Stimulated activated CD4-positive, alpha-beta T cell treated with anti-CD3 and anti-CD28 coated beads, Interleukin-4, amount 100 ng/mL, for 48 hours (primary cell): Measurements from ENCODE around the gene PVALB.

Experiments
- DNase-seq, 2 donors: peaks; one replicate each; pipeline ENCODE4 v3.0.0-alpha.2; 2020; ENCODE audit warnings: low read depth in 2 of 2

PVALB gene

DNA sequence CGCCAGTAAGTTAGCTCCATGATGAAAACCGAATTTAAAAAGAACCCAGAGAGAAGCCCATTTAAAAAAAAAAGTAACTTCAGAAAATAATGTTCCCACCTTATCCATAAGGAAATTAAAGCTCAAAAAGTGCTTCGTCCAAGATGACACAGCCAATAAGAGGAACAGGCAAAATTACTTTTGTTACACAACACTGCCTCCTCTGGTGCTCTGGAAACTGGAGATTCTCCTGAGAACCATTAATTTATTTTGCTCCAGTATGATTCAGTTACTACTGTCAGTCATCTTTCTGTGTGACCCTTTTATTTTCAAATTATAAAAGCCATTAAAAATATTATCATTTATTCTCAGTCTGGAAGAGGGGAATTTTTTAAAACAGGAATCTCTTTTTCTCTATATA lies 42.9 kb downstream of the PVALB start:
- no peak for DNase-seq

DNA sequence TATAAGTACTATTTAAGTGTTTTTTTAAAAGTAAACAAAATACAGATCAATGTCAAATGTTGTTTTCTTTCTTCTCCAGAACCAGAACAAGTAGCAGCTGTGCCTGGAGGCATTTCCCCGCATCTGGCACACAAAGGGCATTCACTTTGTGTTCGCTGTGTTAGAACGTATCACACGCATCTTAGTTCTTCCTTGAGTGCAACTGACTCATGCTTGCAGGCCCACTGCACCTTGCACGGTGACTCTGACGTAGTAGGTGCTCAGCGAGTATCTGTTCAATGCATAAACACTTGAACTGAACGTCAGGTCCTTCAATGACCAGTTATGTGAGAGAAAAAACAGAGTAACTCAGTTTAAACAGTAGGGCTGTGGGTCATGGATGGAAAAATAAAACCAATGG lies 44.4 kb downstream of the PVALB start:
- DNase-seq = no peak

DNA sequence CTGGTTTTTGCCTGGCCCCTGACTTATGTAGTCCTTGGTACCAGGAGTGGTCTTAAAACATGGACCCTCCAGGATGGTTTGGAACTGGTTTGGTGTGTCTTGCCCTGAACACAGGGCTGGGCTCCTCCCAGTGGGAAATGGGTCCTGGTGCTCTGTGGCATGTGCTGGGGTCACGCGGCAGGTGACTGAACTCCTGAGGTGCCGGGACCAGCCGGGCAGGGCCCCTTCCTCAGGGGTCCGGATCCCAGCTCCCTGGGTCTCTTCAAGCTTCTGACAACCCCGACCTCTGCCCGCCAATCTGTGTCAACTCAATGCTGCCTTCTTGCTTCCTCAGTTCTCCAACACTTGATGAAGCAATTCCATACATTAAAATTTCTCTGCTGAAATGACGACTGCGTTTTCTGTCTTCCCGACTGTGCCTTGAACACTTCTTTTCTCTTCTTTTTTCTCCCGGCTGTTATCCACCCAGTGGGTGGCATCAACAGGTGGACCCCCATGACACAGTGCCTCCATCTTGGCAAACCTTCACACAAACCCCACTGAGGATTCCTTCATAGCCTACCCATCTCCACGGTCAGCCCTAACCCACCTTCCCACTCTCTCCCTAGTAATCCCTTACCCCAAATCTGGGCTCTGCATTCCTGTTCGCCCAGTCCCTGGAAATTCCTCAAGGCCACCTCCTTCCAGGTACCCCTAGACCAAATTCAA lies 45.3 kb downstream of the PVALB start:
- no peak for DNase-seq

DNA sequence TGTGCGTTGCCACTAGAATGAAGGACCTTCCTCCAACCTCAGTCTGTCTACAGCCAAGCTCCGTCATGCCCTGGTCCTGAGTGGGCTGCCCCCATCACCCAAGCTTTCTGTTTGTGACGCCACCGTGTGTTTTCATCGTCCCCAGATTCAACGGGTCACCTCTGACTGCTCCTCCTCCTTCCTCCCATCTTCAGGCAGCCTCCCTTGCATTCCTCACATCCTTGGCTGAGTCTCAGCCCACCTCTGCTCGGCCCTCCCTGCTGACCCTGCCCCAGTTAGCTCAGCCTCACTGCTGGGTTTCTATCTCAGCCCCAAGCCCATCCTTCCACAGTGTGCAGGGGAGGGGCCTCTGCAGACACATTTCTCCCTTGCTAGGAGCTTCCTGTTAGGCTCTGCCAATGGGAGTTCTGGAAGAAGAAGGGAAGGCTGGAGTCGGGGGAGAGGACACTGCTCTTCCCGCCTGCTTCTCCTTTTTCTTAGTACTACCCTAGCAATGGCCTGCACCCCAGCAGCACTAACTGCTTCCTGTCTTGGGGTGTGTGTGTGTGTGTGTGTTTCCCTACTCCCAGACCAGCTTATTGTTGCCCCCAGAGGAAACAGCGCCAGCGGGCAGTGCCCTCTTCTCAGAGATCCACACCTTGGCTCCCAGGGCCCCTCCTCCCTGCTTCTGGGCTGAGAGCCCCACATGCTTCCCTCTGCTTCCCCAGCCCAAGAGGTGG lies 46.2 kb downstream of the PVALB start:
- DNase-seq = no peak

DNA sequence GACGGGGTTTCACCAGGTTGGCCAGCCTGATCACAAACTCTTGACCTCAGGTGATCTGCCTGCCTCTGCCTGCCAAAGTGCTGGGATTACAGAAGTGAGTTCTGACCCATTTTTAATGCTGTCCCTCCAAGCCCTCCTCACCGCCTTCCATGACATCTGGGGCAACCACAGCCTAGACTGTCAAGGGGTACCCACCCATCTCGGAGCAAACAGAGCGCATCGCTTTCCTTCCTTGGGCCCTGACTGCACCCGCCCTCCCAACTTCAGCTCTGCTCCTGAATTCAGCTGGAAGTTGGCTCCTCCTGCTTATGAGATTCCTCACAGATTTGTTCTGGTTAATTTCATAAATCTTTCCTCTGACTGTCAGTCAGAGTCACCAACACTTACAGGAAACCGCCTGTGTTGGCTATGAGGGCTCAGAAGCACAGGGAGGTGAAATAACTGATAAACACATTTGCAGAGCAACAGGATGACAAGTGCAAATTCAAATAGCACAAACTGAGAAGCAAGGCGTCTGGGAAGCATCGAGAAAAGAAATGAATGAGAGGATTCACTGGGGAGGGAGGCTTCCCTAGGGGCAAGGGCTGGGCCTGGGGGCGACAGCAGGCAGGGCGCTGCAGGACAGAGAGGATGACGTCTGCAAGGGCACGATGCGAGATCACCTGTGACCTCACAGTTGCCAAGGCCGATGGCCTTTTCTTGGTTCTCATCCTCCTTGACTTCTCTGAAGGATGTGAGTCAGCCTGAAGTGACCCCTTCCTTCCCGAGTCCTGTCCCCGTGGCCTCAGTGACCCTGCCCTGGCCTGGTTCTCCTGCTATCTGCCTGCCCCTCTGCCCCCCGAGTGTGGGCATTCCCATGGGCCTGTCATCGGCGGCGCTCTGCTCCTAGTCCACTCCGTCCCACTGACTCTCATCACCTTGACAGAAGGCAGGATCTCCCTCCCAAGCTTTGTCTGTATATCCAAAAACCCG lies 47.0 kb downstream of the PVALB start:
- no peak for DNase-seq

DNA sequence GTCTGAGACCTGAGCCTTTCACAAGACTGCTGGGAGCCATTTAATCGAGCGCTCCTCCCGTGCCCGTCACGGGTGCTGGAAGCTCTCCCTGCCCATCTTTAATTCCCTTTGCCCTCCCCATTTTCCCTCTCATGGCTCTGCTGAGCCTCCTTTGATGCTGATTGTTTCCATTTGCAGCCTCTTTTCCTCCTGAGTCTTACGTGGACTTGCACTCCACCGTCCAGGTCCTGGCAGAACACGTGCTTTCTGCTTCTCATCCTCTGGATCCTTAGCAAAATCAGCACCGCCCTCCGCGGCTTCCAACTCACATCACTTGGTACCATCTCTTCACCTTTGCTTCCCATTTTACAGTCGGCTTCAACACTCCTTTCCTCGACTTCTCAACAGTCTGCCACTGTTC lies 48.2 kb downstream of the PVALB start:
- no peak for DNase-seq

DNA sequence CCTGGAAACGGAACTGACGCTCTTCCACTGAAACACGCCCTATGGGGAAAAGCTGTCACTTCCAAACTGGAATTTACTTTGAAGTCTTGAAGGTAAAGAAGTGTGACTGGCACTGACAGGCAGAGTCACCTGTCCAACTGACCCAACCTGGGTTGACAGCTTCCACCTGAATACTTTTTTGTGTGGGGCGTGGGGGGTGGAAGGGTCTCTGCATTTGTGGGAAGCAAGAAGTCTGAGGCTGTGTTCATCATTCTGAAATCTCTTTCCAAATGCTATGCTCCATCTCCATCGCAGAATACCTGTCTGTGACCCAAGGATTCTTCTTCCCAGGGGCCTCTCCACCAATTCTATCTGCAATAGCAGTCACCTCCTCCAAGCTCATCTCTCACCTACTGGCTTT lies 48.7 kb downstream of the PVALB start:
- no peak for DNase-seq

DNA sequence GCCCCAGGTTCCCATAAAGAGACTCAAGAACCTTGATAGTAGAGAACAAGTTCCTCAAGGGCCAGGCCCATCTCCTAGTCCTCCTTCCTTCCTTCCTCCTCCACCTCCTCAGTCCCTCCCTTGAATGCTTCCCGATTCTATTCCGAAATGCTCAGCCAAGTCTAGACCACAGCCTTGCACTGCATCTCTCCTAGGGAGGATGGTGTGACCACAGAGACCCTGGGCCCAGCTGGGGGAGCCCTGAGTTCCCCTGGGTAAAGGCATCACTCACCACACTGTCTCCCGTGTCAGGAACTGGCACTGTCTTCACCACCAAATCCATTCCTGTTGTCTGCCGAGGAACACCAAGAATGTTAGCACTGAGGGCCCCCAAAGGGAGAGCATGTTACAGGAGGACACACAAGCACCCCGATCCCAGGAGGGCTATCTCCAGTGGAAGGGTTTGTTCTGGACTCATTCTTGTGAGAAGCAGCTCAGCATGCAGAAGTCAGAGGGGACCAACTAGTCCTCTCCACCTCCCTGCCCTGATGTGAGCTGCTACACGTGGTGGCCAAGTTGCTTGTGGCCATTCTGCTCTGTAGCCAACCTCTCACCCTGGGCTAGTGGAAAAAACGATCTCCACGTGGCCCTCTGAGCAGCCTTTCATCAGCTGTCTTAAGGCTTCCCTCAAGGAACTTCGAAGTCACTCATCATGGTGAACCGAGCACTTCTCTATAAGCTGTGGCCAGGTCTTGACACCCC lies 49.6 kb downstream of the PVALB start:
- DNase-seq = no peak

DNA sequence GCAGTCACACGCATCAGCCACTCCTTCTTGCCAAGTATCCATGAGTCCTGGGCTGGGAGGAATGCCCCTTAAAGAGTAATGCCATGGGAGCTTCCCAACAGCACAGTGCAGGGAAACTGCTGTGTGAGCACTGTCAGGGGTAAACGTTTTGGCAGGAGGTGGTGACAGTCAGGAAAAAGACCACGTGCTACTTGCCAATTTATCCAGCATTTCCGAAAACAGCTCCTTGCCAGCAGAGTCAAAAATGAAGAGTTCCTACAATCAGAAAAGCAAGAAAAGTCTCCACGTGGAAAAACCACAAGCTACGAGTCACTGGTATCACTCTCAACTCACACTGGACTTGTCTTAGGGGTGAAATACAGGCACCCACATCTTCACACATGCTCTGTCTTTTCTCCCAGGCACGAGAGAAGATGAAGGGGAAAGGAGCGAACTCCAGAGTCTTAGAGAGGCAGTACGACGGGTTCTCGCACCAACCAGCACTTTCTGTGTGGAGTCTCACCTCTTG lies 50.8 kb downstream of the PVALB start:
- no peak for DNase-seq

DNA sequence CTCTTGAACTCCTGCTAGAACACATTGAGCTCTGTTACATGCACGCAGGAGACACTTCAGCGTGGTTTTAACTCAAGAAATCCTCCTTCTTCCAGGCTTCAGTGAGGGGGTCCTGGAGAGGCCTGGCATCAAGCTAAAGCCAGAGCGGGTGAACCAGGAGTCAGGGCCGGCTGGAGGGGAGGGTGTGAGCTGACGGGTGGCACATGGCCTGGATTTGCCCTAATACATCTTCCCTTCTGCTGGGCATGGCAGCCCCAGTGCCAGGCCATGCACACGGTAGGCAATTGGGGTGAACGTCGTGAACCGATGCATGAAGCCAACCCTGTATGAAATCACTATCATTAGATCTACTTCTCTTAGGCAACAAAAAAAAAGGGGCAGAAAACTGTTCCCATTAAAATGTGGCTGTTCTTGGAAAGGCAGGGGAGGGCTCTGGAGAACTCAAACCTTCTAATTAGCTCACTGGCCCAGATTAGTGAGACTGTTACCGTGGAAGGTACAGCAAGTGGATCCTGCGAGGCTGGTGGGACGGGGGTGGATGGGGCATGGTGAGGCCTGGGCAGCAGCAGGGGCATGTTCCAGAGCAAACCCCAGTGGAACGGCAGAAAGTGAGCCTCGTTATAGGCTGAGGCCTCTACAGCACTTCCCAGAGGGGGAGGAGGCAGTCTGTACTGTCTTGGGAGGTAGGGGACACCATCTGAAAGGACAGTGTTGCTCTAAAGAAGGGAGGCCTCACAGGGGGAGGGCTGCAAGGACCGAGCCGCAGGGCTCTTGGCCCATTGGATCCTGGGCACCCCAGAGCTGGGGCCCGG lies 51.5 kb downstream of the PVALB start:
- DNase-seq = no peak

DNA sequence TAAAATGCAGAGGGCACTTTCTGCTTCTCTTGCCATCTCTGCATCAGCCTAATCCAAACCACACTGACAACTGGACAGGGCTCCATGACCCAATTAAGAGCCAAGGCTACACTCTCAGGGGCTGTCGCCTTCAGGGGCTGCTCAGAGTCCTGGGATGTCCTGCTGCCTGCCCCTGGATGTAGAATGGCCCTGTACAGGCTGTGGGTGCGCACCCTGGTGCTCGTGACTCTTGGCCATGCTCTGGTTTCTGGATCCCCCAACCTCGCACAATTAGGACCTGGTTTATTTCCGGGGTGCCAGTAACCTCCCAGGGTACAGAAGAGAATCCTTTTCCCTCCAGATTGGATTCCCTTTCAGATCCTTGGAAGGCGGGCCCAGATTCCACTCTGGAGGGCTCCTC lies 52.2 kb downstream of the PVALB start:
- DNase-seq = no peak

DNA sequence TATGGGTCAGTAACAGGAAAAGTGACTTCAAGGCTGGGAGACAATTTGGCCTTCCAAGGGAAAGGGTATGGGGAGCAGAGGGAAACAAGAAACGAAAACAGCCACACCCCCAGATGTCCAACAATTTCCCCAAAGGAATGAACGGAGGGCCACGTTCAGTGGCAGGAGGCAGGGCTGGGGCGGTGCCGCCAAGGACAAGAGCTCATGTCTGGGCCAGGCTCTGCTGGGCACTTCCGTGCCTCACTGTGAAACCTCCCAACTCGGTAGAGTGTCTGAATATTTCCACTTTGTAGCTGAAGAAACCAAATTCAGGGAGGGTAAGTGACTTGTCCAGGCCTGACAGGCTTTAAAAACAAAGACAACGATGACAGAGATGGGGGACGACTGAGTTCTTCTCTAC lies 52.8 kb downstream of the PVALB start:
- no peak for DNase-seq

DNA sequence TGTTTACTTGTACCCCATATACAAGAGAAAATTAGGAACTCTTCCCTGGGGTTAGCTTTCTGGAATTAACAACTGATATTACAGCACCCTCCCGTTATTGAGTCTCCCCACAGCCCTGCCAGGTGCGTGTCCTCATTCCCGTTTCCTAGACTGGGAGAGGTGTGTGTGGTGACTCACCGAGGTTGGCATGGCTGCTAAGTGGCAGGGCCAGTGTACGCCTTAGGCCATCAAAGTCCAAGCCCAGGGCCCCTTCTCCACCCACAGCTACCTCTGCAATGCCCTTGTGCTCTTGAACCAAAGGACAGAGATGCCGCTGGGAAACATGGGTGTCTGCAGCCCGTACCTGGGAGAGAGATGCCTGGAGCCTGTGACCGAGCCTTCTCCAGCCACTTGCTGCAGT lies 53.3 kb downstream of the PVALB start:
- no peak for DNase-seq

DNA sequence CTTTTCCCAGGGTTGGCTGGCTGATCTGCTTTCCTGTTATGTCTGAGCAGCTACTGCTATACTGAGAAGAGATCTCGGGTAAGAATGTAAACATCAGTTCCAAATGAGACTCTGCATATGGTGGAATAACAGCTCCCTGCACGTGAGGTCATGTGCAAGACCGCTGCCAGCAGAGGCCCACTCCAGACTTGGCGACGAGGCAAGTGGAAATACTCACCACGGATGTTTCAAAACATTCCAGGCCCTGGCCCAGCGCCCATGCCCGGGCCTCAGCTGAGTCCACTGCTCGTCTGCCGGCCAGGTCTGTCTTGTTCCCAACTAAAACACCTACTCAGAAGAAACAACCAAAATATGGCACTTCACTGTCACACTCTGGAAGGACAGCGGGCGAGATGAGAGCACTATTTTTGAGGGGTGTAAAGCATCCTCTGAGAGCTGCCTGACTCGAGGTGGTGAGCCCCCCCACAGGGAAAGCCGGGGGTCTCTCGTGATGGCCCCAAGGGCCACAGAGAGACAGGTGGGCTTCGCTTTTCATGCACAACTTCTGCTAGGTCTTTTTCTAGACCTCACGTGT lies 54.1 kb downstream of the PVALB start:
- no peak for DNase-seq

DNA sequence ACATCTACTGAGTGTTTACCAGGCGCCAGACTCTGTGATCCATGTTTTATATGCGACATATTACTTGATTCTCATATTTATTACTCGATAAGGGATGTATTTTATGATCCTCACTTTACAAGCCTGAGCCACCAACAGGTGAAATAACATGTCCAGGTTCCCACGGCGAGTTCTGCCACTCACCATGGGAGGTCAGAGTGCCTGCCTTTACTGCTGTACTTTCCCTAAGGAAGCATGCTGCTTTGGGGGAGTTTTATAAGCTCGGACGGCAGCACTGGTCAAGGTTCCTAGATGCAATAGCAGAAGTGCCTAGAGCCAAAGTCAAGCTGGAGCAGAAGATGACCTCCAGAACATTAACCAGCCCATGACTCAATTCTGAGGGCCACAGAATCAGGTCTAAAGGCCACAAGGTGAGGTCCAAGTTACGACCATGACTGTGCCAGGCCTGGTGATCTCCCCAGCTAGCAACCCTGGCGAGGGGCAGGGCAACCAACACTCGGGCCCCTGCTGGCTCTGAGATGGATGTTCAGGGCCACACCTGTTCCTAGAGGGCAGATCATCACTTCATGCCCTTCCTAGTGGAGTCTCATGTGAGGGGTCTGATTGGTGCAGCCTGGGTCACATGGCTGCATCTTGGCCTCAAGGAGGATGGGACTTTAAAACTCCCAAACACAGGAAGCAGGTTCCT lies 55.1 kb downstream of the PVALB start:
- DNase-seq = no peak

DNA sequence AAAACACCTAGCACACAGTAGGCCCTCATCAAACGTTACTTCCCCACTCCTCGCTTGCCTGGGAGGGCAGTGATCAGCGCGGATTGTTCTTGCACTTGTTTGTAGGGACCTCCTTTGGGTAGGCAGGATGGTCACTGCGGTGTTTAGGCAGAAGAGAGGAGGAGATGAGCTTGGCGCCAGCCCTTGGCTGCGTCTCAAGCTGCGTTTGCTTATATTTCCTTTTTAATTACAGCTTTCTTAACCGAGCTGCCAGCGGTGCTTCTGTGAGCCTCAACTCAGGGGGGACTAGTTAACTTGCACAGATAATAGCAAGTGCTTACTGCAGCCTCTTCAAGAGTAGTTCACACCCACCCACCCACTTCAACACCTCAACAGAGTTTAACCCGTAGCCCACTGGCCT lies 56.0 kb downstream of the PVALB start:
- no peak for DNase-seq

DNA sequence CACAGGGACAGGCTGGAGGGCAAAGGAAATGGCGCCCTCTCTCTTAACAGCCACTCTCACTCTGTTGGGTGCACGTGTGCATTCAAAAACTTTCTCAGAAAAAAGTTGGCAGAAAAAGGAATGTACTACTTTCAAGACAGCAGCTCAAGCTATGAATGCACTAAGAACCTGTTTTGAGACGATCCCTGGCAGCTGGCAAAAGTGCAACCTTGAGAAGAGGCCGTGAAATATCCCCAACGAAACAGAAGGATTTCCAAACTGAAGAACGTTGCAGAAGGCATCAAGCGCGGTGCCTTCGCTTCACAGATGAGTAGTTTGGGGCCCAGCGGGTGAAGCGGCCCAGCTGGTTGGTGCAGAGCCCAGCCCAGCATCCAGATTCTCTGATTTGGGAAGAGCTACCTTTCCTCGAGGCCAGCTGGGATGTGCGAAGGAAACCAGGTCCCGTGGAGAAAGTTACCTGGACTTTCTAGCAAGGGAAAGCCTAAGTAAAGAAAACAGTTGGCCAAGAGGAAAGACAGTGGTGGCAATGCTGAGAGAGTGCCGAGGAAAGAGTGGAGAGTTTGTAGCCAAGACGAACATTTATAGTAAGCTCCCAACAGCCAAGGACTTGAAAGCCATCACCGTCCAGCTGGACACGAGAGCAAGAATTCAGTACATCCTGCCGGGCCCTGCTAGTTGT lies 57.2 kb downstream of the PVALB start:
- DNase-seq = no peak

DNA sequence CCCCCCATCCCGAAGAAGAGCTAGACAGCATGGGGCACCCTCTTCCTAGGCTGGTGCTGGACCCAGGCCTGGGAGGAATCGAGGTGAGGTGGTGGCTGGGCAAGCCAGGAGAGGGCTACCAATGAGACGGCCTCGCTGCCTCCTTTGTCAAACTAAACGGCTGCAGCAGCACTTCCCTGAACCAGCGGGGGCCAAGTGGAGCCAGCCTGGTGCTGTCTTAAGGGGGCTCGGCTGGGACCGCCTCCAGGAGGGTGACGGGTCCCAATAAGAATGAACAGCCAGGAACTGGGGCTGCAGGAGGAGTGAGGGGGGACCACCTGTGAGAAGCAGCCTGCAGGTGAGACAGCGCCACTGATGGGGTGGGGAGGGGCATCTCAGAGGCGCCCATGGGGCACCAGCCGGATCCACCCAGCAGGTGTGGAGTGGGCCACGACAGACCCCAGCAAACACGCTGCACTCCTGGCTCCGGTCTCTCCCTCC lies 58.0 kb downstream of the PVALB start:
- DNase-seq = no peak

DNA sequence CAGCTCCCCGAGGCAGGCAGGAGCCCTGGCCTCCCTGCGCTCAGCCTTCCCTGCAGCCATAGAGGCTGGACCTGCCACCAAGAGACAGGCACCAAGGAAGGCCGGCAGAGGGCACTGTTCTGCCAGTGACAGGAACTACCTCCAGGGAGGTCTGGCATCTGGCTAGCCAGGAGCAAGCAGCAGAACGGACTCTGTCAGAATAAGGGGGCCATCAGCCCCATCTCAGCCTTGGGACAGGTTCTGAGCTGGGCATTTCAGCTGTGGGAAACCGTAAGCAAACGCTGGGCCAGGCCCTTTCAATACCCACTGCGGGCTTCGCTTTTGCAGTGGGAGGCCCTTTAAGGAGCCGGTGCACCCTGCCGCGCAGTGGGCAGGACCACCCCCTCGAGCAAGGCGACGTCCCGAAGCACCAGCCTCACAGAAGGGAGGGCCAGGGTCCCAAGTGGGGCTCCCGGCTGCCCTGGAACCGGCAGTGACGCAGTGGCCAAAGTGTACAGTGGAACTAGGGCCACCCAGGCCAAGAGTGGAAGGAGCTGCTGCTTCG lies 59.1 kb downstream of the PVALB start:
- DNase-seq = peak; percentile 67 to 73
